Measurements from ENCODE around the gene C19orf47. TPM values are rescaled to one million over a fixed set of nuclear protein-coding genes. Genes with fewer than 3 reads are reported as not detected.

C19orf47 gene
- total and polyA plus RNA-seq, 2 donors (not counting 3 experiments of a cell fraction or from before 2014, with no cell fraction given): 16.4 to 27.0 TPM

DNA sequence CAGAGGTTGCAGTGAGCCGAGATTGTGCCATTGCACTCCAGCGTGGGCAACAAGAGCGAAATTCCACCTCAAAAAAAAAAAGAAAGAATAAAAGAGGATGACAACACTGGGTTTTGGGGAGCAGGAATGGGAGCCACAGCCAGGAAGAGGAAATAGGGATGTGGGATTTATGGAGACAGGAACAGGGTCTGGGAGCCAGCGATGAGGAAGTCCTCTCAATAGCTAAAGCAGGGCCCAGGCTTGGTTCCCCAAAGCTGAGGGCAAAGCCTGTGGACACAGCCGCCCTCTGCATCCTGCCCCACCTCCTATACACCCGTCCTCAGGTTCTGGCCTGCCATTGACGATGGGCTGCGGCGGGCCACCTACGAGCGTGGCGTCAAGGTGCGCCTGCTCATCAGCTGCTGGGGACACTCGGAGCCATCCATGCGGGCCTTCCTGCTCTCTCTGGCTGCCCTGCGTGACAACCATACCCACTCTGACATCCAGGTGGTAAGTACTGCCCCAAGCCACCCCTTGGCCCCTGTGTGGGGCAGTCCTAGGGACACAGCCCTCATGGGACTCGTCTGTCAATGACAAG is 28.2 kb upstream of the C19orf47 start:
- Histone ChIP-seq H3K4me2 (ENCODE audit: insufficient read depth, low read length) (no peak overlapping the region), H3K9me3 (replicated peaks; ENCODE audit: control insufficient read depth, insufficient read depth, low read length) (no peaks in the 10 kb centered on the region), H3K36me3 (ENCODE audit: control insufficient read depth in 2 of 2, extremely low read depth in 1 of 2, insufficient read depth in 2 of 2, low read length in 2 of 2) (peaks cover 0 to 18% of the 10 kb centered on the region in 2 experiments), H3K9me1 (replicated peaks; ENCODE audit: control insufficient read depth, extremely low read depth, insufficient read depth, low read length) (no peaks in the 10 kb centered on the region), H3K79me2 (ENCODE audit: control insufficient read depth, insufficient read depth, low read length) (no peaks in the 10 kb centered on the region), H3K27me3 (ENCODE audit: control insufficient read depth in 2 of 2, insufficient read depth in 2 of 2, low read length in 2 of 2) (no peaks in the 10 kb centered on the region), H3K4me3 (replicated peaks in 1 of 3; ENCODE audit: insufficient read depth in 1 of 3, low read depth in 1 of 3, low read length in 3 of 3) (no peak overlapping the region), H3K4me1 (ENCODE audit: control insufficient read depth, extremely low read depth, insufficient read depth, low read length) (no peaks in the 10 kb centered on the region), H3K27ac (ENCODE audit: insufficient read depth, low read depth, low read length) (no peak overlapping the region), H2AFZ (ENCODE audit: low read depth, low read length) (no peak overlapping the region), H3K9ac (replicated peaks; ENCODE audit: extremely low read depth, insufficient read depth, low read length) (no peak overlapping the region), H4K20me1 (replicated peaks; ENCODE audit: control insufficient read depth, extremely low read depth, insufficient read depth, low read length) (no peaks in the 10 kb centered on the region)
- ChIA-PET CTCF (no interaction called here), POLR2A (no interaction called here)
- dilution Hi-C loops (cut with MboI; ENCODE audit: extremely low pct_ligation_motif_present, low sequenced_read_pairs) (no loop called here), intact Hi-C loops (cut with micrococcal nuclease) (no loop called here)
- TF ChIP-seq GATA2 (IDR thresholded peaks at IDR 0.05; ENCODE audit: insufficient read depth, insufficient read length, low read depth, low read length): no peak
- no peak for TF ChIP-seq MAX (IDR thresholded peaks at IDR 0.05; ENCODE audit: insufficient read depth, insufficient read length)
- no peak for TF ChIP-seq MYC (IDR thresholded peaks at IDR 0.05; ENCODE audit: low read depth, low read length)
- TF ChIP-seq JUN (IDR thresholded peaks at IDR 0.05; ENCODE audit: borderline replicate concordance, insufficient read depth, insufficient read length, low read depth): no peak
- no peak for TF ChIP-seq POLR2A (IDR thresholded peaks at IDR 0.05; ENCODE audit: low read depth, low read length)
- TF ChIP-seq POLR2AphosphoS5 (IDR thresholded peaks at IDR 0.05; ENCODE audit: insufficient read depth, low read depth, low read length): no peak
- no peak for TF ChIP-seq EZH2 (IDR thresholded peaks at IDR 0.05; ENCODE audit: borderline replicate concordance, low read depth, low read length, severe bottlenecking)
- no peak for TF ChIP-seq CTCF (IDR thresholded peaks at IDR 0.05; ENCODE audit: extremely low read depth in 1 of 2, insufficient read depth in 1 of 2, low read depth in 1 of 2, low read length in 2 of 2)
- TF ChIP-seq FOS (IDR thresholded peaks at IDR 0.05; ENCODE audit: borderline replicate concordance, insufficient read depth, low read length): no peak
- BruUV-seq (replicated peaks): no TSS peak
- DNase-seq (ENCODE audit: low read depth, low spot score) (no peak), FAIRE-seq (no peak)

Measured in endothelial cell of umbilical vein (primary cell).